Amygdala (tissue), 56 donors: ENCODE measurements around the gene MRPL20.

Experiments
- DNase-seq, 56 donors: peaks; one replicate each; lab custom pipeline; 2025; lab: John Stamatoyannopoulos, UW

The MRPL20 gene

DNA sequence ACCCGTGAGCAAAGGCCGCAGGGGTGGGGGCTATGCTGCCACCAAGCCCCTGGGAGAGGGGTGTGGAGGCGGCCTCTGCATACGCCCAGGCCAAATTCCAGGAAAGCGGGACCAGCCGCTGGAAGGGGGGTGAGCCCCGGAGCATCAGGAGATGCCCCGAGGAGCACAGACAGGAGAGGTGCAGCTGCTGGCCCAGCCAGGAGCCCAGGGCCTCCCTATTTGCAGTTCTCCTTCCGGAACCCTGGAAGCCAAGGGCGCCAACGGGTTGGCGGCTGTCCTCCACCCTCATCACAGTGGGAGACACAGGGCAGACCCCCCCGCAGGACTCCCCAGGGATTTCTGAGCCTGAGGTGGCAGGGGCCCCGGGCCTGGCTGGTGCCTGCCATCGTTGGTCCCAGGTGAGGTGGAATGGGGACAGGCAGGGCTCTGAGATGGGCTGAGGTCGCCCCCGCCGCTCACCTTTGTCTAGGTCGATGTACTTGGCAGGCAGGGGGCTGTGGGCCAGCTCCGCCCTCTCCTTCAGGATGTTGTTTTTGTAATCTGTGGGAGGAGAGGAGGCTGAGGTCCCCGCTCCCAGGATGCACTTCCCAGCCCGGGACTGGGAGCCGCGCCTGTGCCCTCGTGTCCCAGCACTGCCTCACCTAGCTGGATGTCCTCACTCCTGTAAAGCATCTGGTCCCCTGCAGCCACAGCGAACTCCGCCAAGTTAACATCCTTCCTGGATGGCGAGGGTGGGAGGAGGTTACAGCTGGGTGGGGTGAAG, 53.5 kb downstream of the MRPL20 start:
- DNase-seq, result no peak

DNA sequence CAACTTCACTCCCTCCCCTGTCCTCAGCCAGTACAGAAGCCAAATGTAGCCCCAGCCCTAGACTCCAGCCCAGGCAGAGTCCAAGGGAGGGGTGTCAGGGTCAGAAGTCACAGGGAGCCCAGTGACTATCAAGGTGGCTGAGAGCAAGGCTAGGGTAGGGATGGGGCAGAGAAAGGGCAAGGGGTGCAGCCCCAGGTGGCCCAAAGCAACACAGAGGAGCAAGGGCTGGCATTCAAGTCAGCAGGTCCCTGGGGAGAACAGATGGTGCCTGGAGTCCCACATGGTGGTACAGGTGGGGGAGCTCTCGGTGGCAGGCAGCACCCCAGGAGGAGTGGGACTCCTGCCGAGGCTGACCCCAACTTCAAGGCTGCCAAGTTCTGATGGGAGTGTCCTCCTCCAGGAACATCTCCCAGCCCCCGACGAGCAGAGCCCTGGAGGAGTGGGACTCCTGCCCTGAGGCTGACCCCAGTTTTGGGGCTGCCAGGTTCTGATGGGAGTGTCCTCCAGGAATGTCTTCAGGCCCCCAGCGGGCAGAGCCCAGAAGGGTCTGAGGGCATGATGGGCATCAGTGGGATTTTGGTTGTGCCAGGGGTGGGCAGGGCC, 54.2 kb downstream of the MRPL20 start:
- DNase-seq, result no peak
